Measurements from ENCODE around the gene ADPGK.
"Not testable (repeated sequence)": the region's sequence is repeated elsewhere in the genome, so short reads cannot be mapped to it uniquely, and the experiment has no call there.

Gene ADPGK

GRCh38 chr15:72749700-72750099, 33.9 kb downstream of the ADPGK start:
- DNase-seq (ENCODE audit: low spot score), result no peak

DNA sequence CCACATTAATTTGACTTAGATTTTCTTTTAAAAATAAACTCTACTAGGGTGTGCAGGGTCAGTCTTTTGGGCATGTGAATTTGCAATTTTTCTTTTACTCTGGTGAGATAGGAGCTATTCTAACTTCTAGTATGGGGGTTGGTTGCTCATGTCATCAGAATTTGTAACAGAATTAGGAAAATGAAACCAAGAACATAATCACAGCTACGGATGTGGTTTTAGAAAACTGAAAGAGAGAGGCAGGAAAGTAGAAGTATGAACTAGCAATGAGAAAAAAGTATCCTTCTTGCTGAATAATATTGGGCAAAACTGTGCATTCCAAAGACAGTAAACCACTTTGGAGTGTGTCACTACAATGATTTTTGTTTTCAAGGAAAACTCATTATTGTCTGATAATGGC, 43.3 kb downstream of the ADPGK start:
- DNase-seq (ENCODE audit: low spot score), result no peak

- no peak for DNase-seq (ENCODE audit: low spot score)
These were observed 45.8 kb downstream of the ADPGK start for GRCh38 chr15:72737723-72738122.

GRCh38 chr15:72737061-72737460, 46.5 kb downstream of the ADPGK start:
- DNase-seq (ENCODE audit: low spot score), result no peak

- DNase-seq (ENCODE audit: low spot score), result no peak
These were observed 48.4 kb downstream of the ADPGK start for GRCh38 chr15:72735111-72735510.

DNA sequence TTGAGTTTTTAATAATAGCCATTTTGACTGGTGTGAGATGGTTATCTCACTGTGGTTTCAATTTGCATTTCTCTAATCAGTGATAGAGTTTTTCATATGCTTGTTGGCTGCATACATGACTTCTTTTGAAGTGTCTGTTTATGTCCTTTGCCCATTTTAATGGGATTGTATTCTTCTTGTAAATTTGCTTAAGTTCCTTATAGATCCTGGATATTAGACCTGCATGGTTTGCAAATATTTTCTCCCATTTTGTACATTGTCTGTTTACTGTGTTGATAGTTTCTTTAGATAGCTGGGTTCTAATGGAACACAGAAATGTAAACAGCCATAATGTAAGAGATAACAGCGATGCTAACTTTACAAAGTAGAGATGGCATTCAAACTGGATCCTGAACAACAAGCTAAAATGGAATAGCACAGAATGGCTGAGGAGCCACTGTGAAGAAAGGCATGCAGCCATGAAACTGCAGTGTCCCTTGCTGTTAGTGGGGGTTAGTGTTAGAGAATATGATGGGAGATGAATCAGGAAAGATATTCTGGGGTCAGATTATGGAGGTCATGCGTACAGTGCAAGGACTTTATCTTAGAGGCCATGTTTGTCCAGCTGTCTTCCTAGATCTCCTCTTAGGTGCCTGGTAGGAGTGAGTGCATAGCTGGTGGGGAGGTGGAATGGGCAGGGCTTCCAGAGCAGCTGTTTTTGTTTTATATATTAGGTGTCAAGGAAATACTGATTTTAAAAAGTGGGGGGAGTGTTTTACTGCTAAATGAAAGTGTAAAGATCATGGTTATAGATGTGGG, 49.4 kb downstream of the ADPGK start:
- no peak for DNase-seq (ENCODE audit: low spot score)

DNA sequence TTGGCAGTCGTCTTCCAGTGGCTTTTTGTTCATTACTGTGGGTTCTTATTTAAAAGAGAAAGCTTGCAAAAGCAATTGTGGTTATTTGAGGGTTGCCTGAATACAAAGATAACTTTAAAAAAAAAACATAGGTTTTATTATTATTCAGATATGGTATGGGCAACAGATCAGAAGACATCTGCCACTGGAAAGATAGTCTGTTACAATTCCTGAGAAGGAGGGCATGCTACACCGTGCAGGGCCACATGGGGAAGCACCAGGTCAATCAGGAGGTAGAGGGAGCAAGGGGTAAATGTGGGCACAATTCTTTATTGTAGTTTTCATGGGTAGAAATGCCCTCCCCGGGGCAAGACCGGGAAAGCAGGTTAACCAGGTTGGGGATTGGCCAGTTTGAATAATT, 51.0 kb downstream of the ADPGK start:
- no peak for DNase-seq (ENCODE audit: low spot score)

GRCh38 chr15:72732086-72732485, 51.5 kb downstream of the ADPGK start:
- DNase-seq (ENCODE audit: low spot score), result no peak

- no peak for DNase-seq (ENCODE audit: low spot score)
These were observed 54.7 kb downstream of the ADPGK start for GRCh38 chr15:72728821-72729220.

GRCh38 chr15:72728249-72728648, 55.3 kb downstream of the ADPGK start:
- not testable (repeated sequence) for DNase-seq (ENCODE audit: low spot score)

DNA sequence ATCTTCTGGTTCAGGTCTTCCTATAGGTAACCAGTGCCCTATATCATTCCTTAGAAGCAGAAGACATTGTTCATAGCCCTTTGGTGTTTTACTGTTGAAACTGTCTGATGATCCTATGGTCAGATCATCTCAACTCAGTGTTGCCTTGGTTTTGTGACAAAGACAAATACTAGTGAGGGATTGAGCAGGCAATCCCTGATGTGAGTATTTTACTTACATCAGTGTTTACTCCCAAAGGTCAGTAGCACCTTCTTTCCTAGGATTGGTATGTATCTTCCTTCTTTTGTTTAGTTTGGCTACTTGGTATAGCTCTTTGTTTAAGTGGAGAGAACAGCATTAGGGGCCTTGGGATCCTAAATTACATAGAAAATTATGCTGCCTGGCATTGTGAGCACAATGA, 56.4 kb downstream of the ADPGK start:
- no peak for DNase-seq (ENCODE audit: low spot score)

DNA sequence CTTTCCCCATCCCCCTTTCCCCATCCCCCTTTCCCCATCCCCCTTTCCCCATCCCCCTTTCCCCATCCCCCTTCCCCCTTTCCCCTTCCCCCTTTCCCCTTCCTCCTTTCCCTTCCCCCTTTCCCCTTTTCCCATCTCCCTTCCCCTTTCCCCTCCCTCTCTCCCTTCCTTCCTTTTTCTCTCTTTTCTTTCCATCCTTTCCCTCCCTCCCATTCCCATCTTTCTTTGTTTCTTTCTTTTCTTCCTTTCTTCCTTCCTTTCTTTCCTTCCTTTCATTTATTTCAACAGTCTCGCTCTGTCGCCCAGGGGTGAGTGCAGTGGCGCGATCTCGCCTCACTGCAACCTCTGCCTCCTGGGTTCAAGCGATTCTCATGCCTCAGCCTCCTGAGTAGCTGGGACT, 57.7 kb downstream of the ADPGK start:
- not testable (repeated sequence) for DNase-seq (ENCODE audit: low spot score)

DNA sequence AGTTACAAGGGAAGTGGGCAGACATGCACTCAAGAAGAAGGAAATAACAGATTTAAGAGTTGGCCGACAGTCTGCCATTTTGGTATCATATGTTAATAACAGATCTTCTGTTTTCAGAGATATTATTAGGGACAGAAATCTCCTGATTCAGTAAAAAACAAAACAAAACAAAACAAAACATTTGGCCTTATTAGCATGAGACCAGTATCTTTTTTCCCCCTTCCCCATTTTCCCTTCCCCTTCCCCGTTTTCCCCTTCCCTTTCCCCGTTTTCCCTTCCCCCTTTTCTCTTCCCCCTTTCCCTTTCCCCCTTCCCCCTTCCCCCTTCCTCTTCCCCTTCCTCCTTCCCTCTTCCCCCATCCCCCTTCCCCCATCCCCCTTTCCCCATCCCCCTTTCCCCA, 58.1 kb downstream of the ADPGK start:
- DNase-seq (ENCODE audit: low spot score), result no peak

GRCh38 chr15:72724028-72724427, 59.5 kb downstream of the ADPGK start:
- DNase-seq (ENCODE audit: low spot score), result no peak

DNA sequence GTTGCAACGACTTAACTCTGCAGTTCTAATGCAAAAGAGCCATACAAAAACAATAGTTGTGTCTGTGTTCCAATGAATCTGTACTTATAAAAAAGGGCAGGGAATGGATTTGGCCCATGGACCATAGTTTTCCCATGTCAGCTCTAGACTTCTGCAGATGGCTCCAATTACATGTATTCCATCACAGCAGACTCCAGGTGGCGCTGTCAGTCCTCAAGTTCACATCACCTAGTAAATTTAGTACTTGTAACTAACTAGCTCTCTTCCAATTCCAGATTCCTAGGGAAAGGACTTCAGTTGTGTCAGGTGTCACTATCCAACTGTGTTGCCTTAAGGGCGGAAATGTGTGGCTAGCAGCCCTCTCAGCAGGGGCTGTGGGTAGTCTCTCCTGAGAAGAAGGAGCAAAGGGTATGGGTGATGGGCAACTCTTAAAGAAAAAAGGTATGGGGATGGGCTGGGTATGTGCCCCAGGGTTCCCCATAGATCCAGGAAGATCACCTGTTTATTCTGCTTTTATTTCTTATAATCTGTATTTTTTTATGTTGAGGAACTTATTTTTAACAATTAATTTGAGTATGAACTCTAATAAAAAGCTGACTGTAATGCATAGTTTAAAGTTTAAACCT, 61.4 kb downstream of the ADPGK start:
- peak; percentile 63 for DNase-seq (ENCODE audit: low spot score)

GRCh38 chr15:72708551-72709303, 74.8 kb downstream of the ADPGK start:
- not testable (repeated sequence) for DNase-seq (ENCODE audit: low spot score)

DNA sequence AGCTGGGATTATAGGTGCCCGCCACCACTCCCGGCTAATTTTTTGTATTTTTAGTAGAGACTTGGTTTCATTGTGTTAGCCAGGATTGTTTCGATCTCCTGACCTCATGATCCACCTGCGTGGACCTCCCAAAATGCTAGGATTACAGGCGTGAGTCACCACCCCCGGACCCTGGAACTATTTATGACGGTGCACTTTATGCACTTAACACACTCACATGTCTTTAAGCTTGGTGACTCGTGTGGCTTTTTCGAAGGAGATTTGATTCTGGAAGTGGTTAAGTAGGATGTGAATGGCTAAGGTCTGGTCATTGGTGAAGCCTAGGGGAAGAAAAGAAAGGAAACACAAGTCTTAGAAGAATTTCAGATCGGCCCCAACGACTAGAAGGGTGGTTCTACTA, 77.3 kb downstream of the ADPGK start:
- no peak for DNase-seq (ENCODE audit: low spot score)

All from pons (tissue), 1 donor.